Type B pancreatic cell (in vitro differentiated cells): ENCODE results near the gene RPS6KA2. TPM values are rescaled to one million over a fixed set of nuclear protein-coding genes. Genes with fewer than 3 reads are reported as not detected.

Experiments used
- DNase-seq: peaks from one replicate; pipeline ENCODE4 v3.0.0; 2021; ENCODE audit warnings: mixed read lengths; ENCODE audit not compliant: unreplicated experiment; ENCODE audit errors: extremely low spot score
- H3K27ac Mint-ChIP-seq: 2 replicates; pipeline ENCODE4 v1.8.0; 2021; ENCODE audit warnings: mild to moderate bottlenecking, mixed read lengths
- H3K27me3 Mint-ChIP-seq: 2 replicates; pipeline ENCODE4 v1.8.0; 2021; ENCODE audit warnings: mixed read lengths
- H3K36me3 Mint-ChIP-seq: 2 replicates; pipeline ENCODE4 v1.8.0; 2021; ENCODE audit warnings: mixed read lengths
- H3K4me1 Mint-ChIP-seq: one replicate; pipeline ENCODE4 v1.8.0; 2021; ENCODE audit warnings: mixed read lengths; ENCODE audit not compliant: unreplicated experiment
- H3K4me3 Mint-ChIP-seq: 2 replicates; pipeline ENCODE4 v1.8.0; 2021; ENCODE audit warnings: mild to moderate bottlenecking, mixed read lengths
- H3K9me3 Mint-ChIP-seq: 2 replicates; pipeline ENCODE4 v1.8.0; 2021; ENCODE audit warnings: mixed read lengths
- CTCF ChIP-seq: fragments of 200-600 bp; sonication (generic); conservative IDR thresholded peaks from 2 replicates; pipeline ENCODE4 v1.5.0; 2021; ENCODE audit warnings: antibody characterized with exemption, mild to moderate bottlenecking
- total RNA-seq: library from RNA; stranded (reverse); gene quantifications from 2 replicates; pipeline ENCODE4 v1.2.1, GENCODE V29; 2021; ENCODE audit warnings: low replicate concordance

The RPS6KA2 gene
- total RNA-seq, 1 donor from 2014 or later = 23.8 TPM

- Mint-ChIP-seq H3K9me3 (peaks cover 6% of the 10 kb centered on the region), H3K4me3 (no peak overlapping the region)
Measured at GRCh38 chr6:166420351-166420750, 206.7 kb downstream of the RPS6KA2 start.

GRCh38 chr6:166419717-166420116 lies 207.3 kb downstream of the RPS6KA2 start:
- no peaks in the 10 kb centered on the region for H3K27me3 Mint-ChIP-seq
- peaks cover 11% of the 10 kb centered on the region for H3K36me3 Mint-ChIP-seq
- peaks cover 5% of the 10 kb centered on the region for H3K4me1 Mint-ChIP-seq

More at GRCh38 chr6:166420351-166420750, 206.7 kb downstream of the RPS6KA2 start:
- H3K4me1 Mint-ChIP-seq = peaks cover 5% of the 10 kb centered on the region
- no peak overlapping the region for H3K27ac Mint-ChIP-seq
- no peak for DNase-seq
- H3K27me3 Mint-ChIP-seq = no peaks in the 10 kb centered on the region
- TF ChIP-seq CTCF = peak; percentile 31
- peaks cover 11% of the 10 kb centered on the region for H3K36me3 Mint-ChIP-seq

GRCh38 chr6:166419286-166419685 lies 207.8 kb downstream of the RPS6KA2 start:
- H3K27me3 Mint-ChIP-seq = no peaks in the 10 kb centered on the region
- peaks cover 6% of the 10 kb centered on the region for H3K9me3 Mint-ChIP-seq
- peaks cover 14% of the 10 kb centered on the region for H3K36me3 Mint-ChIP-seq
- peaks cover 5% of the 10 kb centered on the region for H3K4me1 Mint-ChIP-seq
- H3K27ac Mint-ChIP-seq = no peak overlapping the region
- no peak for TF ChIP-seq CTCF
- no peak for DNase-seq
- H3K4me3 Mint-ChIP-seq = no peak overlapping the region

More at GRCh38 chr6:166419717-166420116, 207.3 kb downstream of the RPS6KA2 start:
- Mint-ChIP-seq H3K9me3 (peaks cover 6% of the 10 kb centered on the region), H3K27ac (no peak overlapping the region), H3K4me3 (no peak overlapping the region)
- no peak for DNase-seq
- TF ChIP-seq CTCF = no peak

GRCh38 chr6:166418691-166419143 lies 208.3 kb downstream of the RPS6KA2 start:
- Mint-ChIP-seq H3K36me3 (peaks cover 15% of the 10 kb centered on the region), H3K4me1 (peaks cover 5% of the 10 kb centered on the region), H3K4me3 (no peak overlapping the region), H3K27ac (no peak overlapping the region), H3K9me3 (peaks cover 6% of the 10 kb centered on the region), H3K27me3 (no peaks in the 10 kb centered on the region)
- no peak for TF ChIP-seq CTCF
- no peak for DNase-seq

- no peak for DNase-seq
- H3K9me3 Mint-ChIP-seq = peaks cover 6% of the 10 kb centered on the region
- no peak overlapping the region for H3K4me3 Mint-ChIP-seq
- peaks cover 5% of the 10 kb centered on the region for H3K4me1 Mint-ChIP-seq
- no peak overlapping the region for H3K27ac Mint-ChIP-seq
- H3K27me3 Mint-ChIP-seq = no peaks in the 10 kb centered on the region
- no peak for TF ChIP-seq CTCF
- H3K36me3 Mint-ChIP-seq = peaks cover 15% of the 10 kb centered on the region
Measured at GRCh38 chr6:166417285-166417691, 209.8 kb downstream of the RPS6KA2 start.
